ENCODE measurements around the gene LYRM4. TPM values are rescaled to one million over a fixed set of nuclear protein-coding genes. Genes with fewer than 3 reads are reported as not detected.
"Not testable (repeated sequence)": the region's sequence is repeated elsewhere in the genome, so short reads cannot be mapped to it uniquely, and the experiment has no call there.

Gene LYRM4
- total RNA-seq, 4 donors from 2014 or later, result 8.4 to 20.1 (median 12.2) TPM

GRCh38 chr6:5063617-5064016 is 197.1 kb downstream of the LYRM4 start:
- no peak for TF ChIP-seq POLR2A (IDR thresholded peaks at IDR 0.05)
- TF ChIP-seq, protein P1, sequence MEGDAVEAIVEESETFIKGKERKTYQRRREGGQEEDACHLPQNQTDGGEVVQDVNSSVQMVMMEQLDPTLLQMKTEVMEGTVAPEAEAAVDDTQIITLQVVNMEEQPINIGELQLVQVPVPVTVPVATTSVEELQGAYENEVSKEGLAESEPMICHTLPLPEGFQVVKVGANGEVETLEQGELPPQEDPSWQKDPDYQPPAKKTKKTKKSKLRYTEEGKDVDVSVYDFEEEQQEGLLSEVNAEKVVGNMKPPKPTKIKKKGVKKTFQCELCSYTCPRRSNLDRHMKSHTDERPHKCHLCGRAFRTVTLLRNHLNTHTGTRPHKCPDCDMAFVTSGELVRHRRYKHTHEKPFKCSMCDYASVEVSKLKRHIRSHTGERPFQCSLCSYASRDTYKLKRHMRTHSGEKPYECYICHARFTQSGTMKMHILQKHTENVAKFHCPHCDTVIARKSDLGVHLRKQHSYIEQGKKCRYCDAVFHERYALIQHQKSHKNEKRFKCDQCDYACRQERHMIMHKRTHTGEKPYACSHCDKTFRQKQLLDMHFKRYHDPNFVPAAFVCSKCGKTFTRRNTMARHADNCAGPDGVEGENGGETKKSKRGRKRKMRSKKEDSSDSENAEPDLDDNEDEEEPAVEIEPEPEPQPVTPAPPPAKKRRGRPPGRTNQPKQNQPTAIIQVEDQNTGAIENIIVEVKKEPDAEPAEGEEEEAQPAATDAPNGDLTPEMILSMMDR (IDR thresholded peaks at IDR 0.05 in 4 of 5, conservative IDR thresholded peaks at IDR 0.05 in 1 of 5), result no peak
- no peak overlapping the region for H3K4me3 ChIP-seq

GRCh38 chr6:5061152-5061551 is 199.6 kb downstream of the LYRM4 start:
- no peaks in the 10 kb centered on the region for H3K9me3 ChIP-seq
- H3K4me1 ChIP-seq, result no peaks in the 10 kb centered on the region
- in situ Hi-C loops (cut with MboI; ENCODE audit: low sequenced_read_pairs in 4 of 4) (no loop called here), intact Hi-C loops (cut with DNase I; ENCODE audit: low total_unique reads) (no loop called here)
- H3K27me3 ChIP-seq, result no peaks in the 10 kb centered on the region
- no peak overlapping the region for H3K27ac ChIP-seq
- no peak for DNase-seq
- TF ChIP-seq POLR2A (IDR thresholded peaks at IDR 0.05), result no peak
- ATAC-seq, result no peak
- H3K36me3 ChIP-seq, result no peaks in the 10 kb centered on the region
- no peak overlapping the region for H3K4me3 ChIP-seq

More at GRCh38 chr6:5063617-5064016, 197.1 kb downstream of the LYRM4 start:
- H3K4me1 ChIP-seq, result no peaks in the 10 kb centered on the region
- no peaks in the 10 kb centered on the region for H3K9me3 ChIP-seq
- in situ Hi-C loops (cut with MboI; ENCODE audit: low sequenced_read_pairs in 4 of 4) (no loop called here), intact Hi-C loops (cut with DNase I; ENCODE audit: low total_unique reads) (no loop called here)
- H3K27me3 ChIP-seq, result no peaks in the 10 kb centered on the region
- no peaks in the 10 kb centered on the region for H3K36me3 ChIP-seq
- no peak overlapping the region for H3K27ac ChIP-seq
- ATAC-seq (no peak), DNase-seq (no peak)

- intact Hi-C loops (cut with DNase I; ENCODE audit: low total_unique reads); H3K4me1 ChIP-seq; H3K9me3 ChIP-seq; H3K4me3 ChIP-seq; in situ Hi-C loops (cut with MboI; ENCODE audit: low sequenced_read_pairs in 4 of 4); ATAC-seq; DNase-seq; H3K27ac ChIP-seq; H3K36me3 ChIP-seq; H3K27me3 ChIP-seq: not testable (repeated sequence)
Measured at GRCh38 chr6:5060439-5060838, 200.3 kb downstream of the LYRM4 start.

- DNase-seq, result no peak
- H3K27me3 ChIP-seq, result no peaks in the 10 kb centered on the region
- no peak overlapping the region for H3K27ac ChIP-seq
- no peak for TF ChIP-seq POLR2A (IDR thresholded peaks at IDR 0.05)
- TF ChIP-seq, protein P1 (IDR thresholded peaks at IDR 0.05 in 4 of 5, conservative IDR thresholded peaks at IDR 0.05 in 1 of 5), result no peak
- no peak overlapping the region for H3K4me3 ChIP-seq
- intact Hi-C loops (cut with DNase I; ENCODE audit: low total_unique reads), result no loop called here
- ATAC-seq, result no peak
- H3K36me3 ChIP-seq, result no peaks in the 10 kb centered on the region
- in situ Hi-C loops (cut with MboI; ENCODE audit: low sequenced_read_pairs in 4 of 4), result no loop called here
- H3K4me1 ChIP-seq, result no peaks in the 10 kb centered on the region
- no peaks in the 10 kb centered on the region for H3K9me3 ChIP-seq
Measured at GRCh38 chr6:5059036-5059896, 201.5 kb downstream of the LYRM4 start.

Small RNAs within 50 kb of the gene (microRNA-seq; reads per million reads assigned to microRNA genes)
- 1.2 to 2.6 reads per million in 2 donors for gene MIR3691 (ENCODE audit: borderline replicate concordance in 2 of 2)

Other genes with a start within 250 kb of the LYRM4 start
- 1 to 10 TPM in 1 of 4 donors, under 1 TPM in 2, not detected in 1; 0.10 to 1.1 (median 0.49) TPM for gene PPP1R3G, start 175.6 kb downstream of the LYRM4 start, total RNA-seq
- 10 to 100 TPM; 13.6 to 24.0 (median 15.8) TPM for gene FARS2, start 563 bp upstream of the LYRM4 start, total RNA-seq

Measured in gastrocnemius medialis (tissue), 4 donors.